HG02884 (cell line): ENCODE data around the gene SKOR1.

Source experiments
- ATAC-seq: cut with Tn5 transposase; IDR thresholded peaks from one replicate; pipeline ENCODE4 v1.9.1; 2021; ENCODE audit warnings: mild to moderate bottlenecking, moderate library complexity; ENCODE audit not compliant: unreplicated experiment

Gene SKOR1

DNA sequence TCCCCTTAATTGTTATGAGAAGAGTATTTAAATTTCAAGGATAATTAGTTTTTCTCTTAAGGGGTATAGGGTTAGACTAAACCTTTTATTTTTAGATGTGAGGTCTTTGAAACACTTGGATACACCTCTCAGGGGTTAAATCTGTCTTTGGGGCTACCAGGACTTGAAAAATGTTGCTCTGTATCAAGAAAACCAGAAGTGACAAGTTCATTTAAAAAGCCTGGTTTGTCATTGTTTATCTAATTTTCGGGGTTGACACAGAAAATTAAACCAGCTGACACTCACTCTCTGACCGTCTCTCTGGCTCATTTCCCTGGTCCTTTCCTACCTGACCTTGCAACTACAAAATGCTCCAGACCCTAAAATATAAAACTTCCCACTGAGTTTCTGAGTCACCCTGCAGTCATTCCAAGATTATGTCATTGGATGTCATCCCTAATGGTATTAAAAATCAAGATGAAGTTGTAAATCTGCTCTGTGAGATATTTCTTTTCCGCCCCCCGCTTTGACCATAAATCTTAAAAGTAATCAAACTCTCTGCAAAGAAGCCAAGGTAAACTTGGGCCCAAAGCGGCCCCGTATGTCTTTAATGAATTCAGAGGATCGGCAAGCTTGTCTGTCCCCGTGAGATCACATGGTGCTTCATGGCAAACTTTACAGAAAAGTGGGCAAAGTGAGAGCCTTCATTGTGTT is 32.9 kb upstream of the SKOR1 start:
- no peak for ATAC-seq

DNA sequence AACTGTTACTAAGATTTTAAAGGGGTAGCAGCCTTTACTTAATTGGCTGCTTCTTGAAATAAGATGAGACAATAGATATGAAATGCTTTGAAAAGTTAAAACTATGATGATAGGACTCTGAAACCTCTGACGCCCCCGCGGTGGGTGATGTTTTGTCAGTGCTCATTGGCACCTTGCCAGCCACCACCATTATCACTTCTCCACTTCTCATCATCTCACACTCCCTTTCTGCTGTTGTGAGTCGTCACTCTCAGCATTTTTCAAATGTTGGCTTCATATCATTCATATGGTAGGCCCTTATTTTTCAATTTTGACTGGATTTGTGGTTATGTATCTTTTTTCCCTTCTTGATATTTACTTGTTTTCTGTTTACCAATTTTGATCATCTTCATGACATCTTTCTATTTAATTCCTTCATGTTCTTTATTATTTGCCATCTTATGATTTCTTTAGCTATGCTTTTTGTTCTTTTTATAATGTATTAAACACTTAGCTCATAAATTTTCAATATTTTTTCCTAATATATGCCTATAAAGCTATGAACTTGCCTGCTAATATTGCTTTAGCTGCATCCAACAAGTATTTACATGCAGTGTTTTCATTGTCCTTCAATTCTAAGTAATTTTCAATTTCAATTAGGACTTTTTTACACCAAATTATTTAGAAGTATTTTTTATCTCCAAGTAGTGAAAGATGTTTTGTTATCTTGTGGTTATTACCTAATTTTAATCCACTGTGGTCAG is 30.3 kb upstream of the SKOR1 start:
- ATAC-seq, result no peak

DNA sequence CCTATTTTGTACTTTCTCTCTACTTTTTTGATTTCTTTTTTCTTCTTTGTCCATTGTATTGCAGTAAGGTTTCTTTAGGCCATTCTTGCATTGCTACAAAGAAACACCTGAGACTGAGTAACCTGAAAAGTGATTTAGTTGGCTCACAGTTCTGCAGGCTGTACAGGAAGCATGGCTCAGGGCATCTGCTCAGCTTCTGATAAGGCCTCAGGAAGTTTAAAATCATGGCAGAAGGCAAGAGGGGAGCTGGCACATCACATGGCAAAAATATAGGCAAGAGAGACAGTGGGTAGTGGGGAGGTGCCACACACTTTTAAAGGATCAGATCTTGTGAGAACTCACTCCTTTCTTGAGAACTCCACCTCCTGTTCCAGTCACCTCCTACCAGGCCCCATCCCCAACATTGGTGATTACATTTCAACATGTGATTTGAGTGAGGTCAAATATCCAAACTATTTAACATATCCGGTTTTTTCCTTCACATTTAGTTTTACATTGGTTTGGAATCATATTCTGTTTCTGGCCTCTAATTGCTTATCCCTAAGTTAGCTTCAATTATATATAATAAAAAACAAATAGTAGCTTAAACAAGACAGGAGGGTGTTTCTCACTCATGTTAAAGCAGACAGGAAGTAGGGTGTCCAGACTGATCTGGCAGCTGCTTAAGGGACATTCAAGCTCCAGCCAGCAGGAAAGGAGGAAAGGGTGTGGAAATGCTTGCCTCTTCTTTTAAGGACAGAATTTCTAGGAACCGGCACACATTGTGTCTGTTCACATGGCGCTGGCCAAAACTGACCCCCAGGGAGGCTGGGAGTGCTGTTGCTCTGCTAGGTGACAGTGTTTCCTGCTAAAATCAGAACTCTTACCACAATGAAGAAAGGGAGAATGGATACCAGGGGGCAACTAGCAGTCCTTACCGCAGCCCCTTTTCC is 28.8 kb upstream of the SKOR1 start:
- ATAC-seq, result no peak

DNA sequence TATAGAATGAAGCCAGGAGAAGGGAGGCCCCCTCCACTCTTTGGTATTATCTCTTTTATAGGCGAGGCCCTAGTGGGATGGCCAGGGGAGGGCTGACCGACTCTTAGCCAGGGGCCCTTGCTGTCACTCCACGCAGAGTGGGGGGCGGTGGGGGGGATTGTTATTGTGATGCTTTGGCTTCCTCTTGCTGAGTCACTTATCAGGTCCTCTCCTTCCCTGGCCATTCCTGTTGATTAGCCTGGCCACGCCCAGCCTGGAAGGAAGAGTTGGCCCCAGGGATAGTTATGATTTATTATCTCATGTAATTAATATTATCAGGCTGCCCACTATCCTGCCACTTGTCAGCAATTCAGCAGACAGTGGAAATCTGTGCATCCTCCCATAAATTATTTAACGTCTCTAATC is 25.5 kb upstream of the SKOR1 start:
- no peak for ATAC-seq

DNA sequence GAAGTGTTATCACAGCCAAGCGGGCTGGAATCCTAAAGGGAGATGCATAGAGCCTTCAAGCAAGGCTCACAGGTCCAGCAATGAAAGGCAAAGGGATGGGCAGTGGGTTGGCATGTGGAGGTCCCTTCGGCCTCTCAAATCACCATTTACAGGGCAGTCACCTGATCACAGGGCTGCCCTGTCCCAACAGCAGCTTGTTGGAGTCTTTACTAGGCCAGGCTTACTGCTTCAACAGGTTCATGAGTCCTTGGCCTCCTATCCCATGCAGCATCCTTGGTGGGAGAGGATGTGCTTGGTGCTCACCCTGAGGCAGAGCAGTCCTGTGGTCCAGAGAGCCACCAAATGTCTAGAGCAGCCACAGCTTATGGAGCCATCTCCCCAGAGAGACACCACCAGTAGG is 24.2 kb upstream of the SKOR1 start:
- no peak for ATAC-seq

DNA sequence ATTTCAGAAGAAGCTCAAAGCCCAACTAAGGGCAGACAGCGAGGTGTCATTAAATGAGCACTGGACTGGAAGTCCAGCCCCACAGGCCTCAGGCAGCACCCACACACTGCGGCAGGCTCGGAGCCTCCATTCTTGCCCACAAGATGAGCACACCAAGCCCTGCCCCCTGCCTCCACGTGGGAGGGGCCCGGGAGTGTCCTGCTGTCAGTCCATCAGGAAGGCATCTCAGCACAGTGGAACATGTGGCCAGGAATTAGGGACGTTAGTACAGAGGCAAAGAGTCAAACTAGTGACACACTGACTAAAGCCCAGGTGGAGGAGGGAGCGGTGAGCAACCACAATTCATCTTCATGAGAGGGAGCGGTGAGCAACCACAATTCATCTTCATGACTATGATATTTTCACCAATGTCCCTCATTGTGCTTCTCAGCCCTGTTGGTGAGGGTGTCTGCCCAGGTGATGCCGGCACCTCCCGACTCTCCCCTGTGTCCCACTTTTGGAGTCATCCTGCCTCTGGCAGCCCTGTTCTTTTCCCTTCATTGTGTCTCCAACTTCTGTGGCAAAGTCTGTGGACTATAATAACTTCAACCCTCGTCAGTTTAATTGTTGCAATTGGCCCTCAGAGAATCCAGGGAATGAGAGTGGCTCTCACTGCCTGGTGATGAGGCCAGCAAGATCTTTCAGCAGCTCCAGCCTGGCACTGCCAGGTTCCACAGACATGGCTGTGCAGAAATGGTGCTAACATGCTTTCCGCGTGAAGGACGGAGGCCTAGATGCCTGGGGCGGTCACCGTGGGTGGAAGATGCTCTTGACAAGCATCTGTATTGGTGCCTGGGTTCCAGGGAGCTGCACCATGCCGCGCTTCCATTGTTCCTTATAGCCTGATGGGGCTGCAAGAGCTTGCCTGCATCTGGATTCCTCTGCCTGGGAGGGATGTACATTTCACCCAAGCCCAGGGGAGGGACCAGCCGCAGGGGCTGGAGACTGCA is 23.1 kb upstream of the SKOR1 start:
- no peak for ATAC-seq

DNA sequence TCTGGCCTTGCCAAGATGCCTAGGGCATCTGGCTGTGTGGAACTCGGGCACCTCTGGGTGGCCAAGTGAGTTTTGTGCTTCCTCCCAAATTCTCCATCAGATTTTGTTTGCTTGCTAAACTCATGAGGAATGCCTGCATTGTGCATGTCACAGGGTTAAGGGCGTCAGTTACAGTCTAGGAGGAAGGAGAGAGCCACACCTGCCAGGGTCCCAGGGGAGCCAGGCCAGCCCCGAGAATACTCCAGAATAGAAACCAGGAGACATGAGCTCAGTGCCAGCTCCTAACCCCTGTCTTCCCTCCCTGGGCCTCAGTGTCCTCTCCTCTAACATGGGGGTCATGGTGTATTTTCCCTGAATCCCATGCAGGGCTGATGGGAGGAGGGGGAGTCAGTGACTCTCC is 22.0 kb upstream of the SKOR1 start:
- no peak for ATAC-seq

DNA sequence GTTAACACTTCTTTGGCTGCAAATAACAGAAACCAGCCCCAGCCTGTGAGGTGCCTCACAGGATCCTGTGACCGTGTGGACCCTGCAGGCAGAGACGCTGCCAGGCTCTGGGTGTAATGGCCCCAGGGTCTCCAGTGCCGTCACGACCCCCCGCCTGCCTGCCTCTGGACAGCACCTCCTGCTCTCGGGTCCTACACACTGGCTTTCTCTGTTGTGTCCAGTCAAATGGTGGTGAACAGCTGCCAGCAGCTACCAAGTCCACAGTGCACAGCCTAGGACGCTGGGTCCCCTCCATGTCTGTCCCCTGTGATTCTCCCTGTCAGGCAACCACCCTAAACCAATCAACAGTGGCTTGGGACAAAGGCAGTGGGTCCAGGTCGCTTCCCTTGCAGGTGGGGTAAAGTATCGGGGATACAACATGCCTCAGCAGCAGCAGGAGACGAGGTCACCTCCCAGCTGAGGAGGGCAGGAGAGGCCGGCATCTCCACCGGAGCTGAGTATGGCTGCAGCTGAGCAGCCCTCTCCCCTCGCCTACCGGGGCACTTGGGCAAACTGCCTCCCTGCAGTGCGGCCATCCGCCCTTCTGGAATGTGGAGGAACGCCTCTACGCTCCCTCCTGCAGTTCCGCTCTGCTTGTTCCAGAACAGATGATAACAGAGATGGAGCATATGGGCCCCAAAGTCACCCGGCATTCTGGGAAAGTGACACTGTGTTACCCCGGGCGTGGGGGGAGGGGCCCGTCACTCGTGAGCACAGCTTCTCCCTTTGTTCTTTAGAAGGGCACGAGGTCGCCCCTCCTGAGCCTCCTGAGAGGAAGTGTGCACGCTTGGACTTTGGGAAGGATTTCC is 21.1 kb upstream of the SKOR1 start:
- ATAC-seq, result no peak

DNA sequence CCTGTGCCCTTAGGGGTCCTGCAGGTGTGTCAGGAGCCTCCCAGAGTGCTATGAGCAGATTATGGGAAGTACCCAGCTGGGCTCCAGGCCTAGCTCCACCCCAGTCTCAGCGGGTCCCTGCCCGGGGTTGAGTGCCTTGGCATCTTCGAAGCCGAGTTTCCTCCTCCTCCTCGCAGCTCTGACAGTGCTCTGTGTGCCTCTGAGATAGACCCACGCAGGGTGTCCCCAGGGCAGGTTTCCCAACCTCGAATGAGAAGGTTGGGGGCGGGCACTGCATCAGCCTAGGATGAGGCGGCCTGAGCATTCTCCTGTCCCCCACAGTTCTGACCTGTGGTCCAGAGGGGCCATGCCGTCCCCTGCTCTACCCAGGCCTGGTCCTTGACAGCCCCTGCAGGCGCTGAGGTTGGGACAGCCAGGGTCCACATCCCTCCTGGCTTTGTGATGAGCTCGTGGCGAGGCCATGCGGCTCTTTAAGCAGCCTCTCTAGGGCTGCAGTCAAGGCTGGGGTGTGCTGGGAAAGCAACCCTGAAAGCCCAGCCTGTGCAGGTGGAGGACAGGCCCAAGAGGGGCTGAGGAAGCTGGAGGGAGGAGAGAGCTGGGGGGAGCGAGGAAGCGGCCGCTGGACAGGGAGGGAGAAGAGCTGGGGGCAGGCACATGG is 20.2 kb upstream of the SKOR1 start:
- ATAC-seq, result no peak

DNA sequence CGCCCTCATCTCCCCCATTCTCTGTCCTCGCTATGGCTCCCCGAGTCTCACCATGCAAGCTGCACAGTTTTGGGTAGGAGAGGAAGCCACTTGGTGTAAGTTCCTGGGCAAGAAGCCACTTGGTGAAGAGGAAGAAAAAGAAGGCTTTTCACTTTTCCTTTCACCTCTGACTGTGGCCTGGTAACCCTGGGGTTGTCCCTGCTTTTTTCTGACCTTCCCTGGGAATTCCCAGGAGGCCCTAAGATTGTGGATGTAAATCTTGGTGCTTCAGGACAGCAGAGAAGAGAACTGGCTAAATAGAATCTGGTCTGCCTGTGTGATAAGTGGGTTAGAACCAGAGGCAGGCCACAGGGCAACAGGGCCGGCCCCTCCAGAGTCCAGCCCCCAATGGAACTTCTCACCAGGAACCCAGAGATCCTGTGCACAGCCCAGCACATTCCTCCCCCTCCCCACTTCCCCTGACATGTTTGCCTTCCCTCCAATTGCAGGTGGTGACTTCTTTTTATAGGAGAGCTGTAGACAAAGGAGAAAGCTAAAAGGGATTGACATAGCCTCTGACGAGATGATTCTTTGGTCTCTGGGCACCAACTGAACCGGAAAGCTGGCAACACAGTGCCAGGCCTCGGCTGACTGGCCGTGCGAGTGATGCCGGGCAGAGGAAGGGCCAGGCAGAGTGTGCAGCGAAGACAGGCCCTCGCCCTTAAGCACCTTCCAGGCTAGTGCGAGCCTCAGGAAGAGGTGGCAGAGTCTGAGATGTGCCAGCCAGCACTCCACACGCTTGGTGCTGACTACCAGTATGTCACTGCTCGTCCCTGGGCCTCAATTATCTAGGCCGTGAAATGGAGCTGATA is 19.4 kb upstream of the SKOR1 start:
- no peak for ATAC-seq

DNA sequence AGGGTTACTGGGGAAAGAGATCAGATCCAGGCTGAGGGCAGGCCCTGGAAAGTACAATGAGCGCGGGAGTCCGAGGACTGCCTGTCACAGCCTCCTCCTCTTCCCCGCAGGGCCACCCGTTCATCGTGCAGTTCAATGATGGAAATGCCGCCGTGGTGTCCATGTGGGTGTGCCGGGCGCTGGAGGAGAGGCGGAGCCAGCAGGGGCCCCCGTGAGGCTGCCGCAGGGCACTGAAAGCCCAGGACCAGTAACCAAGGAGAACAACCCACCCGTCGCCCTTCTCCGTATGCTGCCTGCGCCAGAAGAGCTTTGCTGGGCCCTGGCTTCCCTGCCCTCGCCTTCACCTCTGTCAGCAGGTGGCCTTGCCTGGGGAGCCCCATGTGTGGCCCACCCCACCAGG is 18.8 kb upstream of the SKOR1 start:
- no peak for ATAC-seq

DNA sequence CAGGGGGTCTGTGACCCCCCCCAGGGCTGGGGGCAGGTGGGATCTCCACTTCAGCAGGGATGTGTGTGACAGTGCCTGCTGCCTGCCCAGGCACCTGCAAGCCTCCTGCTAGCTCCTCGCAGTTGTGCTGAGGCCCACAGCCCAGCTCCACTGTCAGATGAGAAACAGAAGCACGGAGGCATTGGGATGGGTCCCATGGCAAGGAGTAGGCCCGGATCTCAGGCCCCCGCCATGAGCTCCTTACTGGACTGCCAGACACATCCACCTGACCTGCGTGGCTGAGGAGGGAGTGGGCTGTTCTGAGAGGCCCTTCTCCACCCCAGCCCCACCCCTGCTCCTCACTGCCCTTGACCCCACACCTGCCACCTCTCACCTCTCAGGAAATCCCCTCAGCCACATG is 18.2 kb upstream of the SKOR1 start:
- no peak for ATAC-seq

DNA sequence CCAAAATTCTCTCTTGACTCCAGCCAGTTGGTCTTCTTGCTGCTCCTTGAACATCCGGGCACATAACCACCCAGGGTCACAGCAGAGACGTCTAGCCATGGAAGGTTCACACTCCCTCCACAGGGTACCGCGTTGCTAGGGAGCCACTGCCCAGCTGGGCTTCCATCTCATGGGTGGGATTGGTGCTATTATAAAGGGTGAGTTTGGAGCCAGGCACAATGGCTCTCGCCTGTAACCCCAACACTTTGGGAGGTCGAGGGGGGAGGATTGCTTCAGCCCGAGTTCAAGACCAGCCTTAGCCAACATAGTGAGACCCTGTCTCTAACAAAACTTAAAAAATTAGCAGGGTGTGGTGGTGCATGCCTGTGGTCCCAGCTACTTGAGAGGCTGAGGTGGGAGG is 17.5 kb upstream of the SKOR1 start:
- ATAC-seq, result no peak

DNA sequence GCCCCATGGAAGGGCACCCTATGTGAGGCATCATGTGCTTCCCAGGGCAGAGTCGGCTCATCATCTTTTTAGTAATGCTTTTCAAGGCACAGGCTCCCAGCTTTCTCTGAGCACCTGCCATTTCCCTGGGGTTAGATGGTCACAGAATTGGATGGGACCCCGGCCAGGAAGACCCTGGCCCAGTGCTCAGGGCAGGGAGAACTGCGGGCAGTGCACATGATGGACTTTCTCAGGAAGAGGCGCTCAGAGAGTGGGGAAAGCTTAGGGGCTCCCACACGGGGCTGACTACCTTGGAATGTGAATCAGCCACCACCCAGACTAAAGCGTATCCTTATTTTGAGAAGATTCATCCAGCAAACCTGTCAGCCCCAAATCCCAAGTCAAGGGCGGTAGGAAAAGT is 16.5 kb upstream of the SKOR1 start:
- ATAC-seq, result no peak

DNA sequence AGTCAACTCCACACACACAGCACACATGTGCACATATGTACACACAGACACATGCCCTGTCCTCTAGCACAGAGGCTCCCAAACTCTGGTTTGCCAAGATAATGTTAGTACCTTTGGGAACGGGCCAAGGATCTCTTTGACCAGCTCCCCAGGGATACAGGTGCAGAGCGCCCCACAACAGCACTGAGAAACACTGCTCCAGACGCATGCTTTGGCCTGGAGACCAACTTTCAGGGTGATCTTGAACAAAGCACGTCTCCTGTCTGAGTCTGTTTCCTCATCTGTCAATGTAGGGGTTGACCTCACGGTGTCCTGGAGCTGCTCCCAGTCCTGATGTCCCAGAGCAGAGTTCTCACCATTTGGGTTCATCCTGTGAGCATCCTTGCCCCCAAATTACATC is 15.9 kb upstream of the SKOR1 start:
- ATAC-seq, result no peak

DNA sequence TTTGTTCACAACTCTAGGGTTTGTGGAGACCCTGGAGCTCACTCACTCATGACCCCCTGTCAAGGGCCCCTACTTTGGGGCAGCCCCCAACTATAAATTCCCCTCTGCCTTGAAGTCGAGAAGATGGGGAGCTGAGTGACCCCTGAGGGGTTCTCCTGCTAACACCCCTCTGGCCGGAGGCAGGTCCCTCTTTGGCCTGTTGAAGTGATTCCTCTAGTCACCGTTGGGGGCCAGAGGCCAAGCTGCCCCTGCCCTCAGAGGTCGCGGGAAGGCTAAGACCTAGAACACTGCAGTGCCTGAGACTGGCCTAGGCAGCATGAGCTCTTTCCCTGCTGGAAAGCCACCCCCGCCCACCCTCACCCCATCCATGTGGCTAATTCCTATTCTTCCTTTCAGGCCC is 15.4 kb upstream of the SKOR1 start:
- no peak for ATAC-seq

DNA sequence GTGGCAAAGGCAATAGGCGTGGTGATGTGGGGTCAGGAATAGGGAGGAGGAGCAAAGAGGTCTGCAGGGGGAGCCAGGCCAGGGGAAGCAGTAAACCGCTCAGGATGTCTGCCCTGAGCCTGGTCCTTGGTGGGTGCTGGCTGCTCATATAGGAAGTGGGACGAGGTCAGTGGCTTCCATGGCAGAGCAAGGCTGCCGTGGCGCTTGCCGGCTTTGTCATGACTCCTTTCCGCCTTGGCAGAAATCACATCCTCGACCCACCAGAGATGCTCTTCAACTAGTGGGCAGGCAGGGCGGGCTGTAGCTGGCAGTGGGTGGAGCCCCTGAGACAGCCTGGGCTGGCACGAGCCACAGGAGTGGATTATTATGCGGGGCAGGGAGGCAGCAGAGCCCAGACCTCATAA is 13.1 kb upstream of the SKOR1 start:
- no peak for ATAC-seq

DNA sequence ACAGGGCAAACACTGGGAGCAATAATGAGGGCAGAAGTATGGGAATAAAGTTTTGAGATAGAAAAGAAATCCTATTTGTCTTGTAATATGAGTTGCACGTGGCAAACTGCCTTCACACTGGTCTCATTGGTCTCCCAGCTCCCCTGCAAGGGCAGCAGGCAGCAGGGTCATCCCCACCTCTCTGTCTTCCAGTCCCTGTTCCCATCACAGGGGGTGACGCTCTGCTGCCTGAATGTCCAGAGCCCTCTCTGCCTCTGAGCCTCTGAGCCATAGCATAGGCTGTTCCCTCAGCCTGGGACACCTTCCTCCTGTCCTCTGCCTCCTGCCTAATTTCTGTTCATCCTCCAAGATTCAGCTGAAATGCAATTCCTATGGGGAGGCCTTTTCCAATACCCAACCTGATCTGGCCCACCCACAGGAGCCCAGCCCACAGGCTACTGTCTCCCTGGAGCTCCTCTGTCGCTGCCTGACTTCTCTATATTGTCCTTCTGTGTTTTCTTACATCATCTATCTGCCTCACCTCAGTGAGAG is 12.1 kb upstream of the SKOR1 start:
- ATAC-seq, result no peak
